NAMALWA (cell line): ENCODE measurements around the gene LNP1.
"Not testable (repeated sequence)": the region's sequence is repeated elsewhere in the genome, so short reads cannot be mapped to it uniquely, and the experiment has no call there.

ENCODE experiments used
- DNase-seq: peaks from one replicate; pipeline ENCODE4 v3.0.0-alpha.2; 2015; ENCODE audit warnings: low spot score

The LNP1 gene

DNA sequence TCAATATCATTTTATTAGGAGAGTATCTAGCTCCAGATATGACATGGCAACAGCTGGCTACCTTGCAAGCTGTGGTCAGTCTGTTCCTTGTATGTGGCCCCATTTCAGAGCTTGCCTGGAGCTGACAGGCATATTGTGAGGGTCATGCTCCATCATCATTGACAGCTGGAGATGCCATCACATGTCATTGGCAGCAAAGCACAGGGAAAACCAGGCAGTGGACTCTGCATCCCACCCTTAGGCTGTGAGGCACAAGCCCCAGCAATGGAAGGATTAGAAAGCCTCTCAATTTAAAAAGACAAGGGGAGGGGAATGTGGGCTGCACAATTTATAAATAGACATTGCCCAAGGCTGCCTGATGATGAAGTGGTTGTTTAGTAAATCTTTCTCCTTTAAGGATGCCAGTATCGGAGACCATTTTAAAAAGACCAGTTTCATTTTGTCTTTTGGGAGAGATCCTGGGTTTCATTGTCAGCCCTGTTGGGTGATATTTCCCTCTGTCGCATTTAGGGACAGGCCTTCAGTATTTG is 27.9 kb downstream of the LNP1 start:
- no peak for DNase-seq

DNA sequence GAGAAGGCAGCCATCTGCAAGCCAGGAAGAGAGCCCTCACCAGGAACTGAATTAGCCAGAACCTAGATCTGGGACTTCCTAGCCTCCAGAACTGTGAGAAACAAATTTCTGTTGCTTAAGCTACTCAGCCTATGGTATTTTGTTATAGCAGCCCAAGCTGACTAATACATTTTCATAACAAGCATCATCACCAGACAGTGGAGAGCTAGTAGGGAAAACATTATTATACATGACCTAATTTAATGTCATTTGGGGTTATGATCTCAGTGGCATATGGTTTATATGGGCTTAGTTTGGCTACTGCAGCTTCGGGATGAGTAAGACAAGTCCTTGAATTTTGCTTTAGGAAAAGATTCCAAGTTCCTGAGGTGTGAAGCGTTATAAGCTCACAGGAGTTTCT is 35.6 kb downstream of the LNP1 start:
- DNase-seq: no peak

DNA sequence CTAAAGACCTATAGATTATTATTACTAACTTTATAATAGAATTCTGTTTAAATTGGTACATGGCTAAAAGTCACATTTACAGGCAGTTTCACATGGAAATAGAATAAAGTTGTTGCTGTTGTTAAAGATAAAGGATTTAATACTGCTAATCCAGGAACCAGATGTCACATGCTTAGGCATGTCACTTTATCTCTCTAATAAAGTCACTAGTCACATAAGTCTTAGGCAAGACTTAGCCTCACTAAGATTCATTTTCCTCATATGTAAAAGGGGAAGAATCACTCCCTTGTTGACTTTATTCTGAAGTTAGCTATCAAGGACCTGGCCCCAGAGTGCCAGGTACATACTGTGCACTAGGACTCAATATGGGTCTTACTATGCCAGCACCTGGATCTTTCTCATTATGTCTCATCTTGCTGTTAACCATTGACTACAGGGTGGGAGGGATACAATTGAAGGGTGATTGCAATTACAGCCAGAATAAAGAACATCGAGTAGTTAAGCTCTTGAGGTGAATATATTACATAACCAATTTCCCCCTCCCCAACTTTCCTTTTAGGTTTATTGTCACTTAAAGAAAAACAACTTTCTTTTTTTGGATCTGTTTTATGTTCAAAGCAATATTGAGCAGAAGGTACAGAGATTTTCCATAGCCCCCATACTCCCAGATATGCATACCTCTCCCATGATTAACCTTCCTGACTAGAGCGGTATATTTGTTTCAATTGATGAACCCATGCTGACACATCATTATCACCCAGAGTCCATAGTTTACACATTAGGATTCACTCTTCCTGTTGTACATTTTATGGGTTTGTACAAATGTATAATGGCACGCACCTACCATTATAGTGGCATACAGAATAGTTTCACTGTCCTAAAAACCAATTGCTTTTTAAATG is 36.6 kb downstream of the LNP1 start:
- no peak for DNase-seq

DNA sequence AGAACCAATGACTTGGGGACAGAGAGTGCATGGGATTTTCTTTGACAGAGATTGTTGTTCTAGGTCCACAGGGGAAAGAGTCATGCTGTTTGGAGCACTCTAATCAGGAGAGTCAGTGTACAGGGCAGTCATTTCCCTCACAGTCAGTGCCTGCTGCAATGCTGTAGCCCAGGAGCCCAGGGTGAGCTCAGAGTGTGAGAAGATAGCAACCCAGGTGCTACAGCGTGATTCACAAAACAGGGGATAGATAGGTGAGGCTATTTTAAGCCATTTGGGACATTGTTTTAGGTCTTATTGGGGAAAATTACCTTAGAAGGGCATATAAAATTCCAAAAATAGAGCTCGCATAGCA is 37.3 kb downstream of the LNP1 start:
- no peak for DNase-seq

DNA sequence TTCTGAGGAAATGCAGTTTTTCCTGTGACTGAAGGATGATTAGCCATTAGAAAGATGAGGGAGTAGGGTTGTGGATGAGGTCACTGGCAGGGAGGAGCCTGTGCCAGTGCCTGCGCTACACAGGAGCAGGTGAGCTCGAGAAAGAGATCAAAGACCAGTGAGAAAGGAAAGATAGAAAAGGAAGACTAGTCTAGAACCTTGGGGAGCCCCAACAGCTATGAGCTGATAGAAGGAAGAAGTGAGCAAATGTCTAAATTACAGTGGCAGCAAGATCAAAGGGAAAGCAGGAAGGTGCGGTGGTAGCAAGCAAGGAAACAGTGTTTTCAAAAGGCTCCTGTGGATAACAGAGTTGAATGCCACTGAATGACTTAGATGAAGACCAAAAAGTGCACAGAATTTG is 39.6 kb downstream of the LNP1 start:
- DNase-seq: no peak

DNA sequence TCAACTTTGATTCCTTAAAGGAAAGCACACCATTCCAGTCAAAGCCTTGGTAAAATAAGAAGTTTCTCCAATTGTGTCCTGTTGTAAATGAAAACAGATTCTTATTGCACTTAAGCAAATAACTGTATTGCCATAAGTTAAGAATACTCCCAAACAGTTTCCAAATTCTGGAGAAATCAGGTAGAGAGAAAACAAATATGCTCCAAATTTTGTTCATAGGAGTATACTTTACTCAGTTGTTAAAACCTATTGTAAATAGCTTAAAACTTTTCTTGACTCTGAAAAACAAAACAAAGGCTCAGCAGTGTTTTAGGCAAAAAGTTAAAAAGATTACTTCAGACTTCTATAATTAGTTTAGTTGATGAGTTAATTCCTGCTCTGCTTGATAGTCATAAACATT is 42.4 kb downstream of the LNP1 start:
- DNase-seq: no peak

DNA sequence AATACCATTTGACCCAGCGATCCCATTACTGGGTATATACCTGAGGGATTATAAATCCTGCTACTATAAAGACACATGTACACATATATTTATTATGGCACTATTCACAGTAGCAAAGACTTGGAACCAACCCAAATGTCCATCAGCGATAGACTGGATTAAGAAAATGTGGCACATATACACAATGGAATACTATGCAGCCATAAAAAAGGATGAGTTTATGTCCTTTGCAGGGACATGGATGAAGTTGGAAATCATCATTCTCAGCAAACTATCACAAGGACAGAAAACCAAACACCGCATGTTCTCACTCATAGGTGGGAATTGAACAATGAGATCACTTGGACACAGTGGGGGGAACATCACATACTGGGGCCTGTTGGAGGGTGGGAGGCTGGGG is 45.7 kb downstream of the LNP1 start:
- DNase-seq: not testable (repeated sequence)

DNA sequence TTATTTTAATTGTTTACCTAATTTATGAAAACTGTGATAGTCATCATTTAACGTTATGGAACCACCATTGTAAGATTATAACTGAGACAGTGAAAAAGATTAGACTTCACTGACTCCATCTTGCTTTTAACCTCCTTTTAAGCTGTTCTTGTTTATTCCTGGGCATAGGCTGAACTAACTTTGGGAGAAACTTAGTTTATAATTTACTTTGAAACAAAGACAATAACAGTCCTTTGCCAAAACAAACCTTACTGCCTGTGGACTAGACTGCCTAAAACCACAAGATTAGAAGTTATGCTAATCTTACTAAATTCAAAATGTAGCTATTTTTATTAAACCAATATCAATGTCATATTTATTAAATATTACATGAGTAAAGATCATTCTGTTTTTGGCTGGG is 46.7 kb downstream of the LNP1 start:
- DNase-seq: no peak

DNA sequence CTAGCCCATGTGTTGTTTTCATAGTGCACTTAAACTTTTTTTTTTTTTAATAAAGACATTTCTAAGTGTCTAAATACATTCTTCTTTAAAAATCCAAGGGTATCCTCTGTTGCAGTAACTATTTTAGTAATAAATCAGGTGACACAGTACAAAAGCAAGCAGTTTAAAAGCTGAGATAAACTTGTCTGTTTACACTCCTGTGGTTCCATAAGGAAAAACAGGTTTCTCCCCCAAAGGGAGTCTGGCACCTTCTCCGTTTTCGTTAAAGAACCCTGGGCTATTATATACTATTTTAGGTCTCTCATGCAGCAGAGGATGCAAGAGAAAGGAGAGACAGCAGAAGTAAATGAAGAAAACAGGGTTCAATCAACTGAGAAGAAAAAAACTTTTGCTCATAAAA is 47.9 kb downstream of the LNP1 start:
- DNase-seq: no peak

DNA sequence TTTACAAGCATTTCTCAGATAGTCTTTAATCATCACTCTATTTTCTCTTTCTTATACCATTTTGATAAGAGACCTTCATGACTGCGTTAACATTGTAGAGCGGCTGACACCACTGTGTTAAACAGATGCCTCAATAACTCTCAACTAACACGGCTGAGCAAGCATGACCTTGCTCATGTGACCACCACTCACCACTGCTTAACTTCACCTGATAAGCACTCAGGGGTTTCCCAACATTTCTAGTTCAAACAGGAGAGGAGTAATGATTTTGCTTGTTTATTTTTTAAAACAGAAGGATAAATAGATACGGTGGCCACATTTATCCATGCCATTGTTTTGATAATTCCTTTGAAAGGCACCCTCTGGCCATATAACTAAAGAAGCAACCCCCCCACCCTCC is 53.3 kb downstream of the LNP1 start:
- no peak for DNase-seq

DNA sequence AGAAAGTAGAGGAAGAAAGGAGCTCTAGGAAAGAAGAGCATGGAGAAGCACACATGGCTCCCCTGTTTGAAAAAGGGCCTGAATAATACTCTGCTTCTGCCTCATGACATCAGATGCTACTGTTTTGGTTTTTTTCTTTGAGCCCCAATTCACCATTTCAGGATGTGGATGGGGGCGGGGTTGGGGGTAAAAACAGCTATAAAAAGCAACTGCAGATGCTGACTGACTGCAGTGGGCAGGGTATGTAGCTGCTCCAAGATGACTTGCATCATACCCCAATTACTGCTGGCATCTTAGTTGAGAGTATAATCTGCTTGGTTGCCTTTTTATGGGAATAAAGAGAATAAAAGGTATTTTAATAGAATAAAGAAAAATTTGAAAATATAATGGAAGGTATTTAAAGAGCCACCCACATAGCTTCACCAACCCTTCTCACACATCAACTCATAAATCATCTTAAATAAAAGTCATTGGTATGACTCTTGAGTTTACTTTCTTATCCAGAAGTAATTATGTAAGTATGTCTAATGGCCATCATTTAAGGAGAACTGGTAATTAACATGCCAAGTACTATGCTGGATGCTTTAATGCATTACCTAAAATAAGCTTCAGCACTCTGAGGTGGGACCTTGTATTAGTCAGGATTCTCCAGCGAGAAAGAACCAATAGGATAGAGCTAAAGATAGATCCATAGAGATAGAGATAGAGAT is 54.7 kb downstream of the LNP1 start:
- DNase-seq: peak; percentile 17

DNA sequence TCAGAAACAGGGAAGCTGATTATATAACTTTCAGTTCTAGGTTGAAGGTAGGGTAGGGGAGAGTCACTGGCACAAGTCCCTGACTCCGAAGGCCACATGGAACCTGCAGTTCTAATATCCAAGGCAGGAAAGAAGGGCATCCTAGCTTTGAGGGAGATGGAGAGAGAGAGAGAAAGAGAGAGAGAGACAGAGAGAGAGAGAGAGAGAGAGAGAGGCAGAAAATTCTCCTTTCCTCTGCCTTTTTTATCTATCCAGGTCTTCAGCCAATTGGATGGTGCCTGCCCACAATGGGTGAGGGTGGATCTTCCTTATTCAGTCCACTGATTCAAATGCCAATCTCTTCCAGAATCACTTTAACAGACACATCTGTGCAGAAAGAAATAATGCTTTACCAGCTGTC is 55.4 kb downstream of the LNP1 start:
- no peak for DNase-seq

DNA sequence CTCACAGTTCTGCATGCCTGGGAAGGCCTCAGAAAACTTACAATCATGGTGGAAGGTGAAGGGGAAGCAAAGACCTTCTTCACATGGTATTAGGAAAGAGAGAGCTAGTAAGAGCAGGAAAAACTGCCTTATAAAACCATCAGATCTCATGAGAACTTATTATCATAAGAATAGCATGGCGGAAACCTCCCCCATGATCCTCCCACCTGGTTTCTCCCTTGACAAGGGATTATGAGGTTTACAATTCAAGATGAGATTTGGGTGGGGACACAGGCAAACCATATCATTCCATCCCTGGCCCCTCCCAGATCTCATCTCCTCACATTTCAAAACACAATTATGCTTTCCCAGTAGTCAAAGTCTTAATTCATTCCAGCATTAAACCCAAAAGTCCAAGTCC is 56.5 kb downstream of the LNP1 start:
- DNase-seq: no peak

DNA sequence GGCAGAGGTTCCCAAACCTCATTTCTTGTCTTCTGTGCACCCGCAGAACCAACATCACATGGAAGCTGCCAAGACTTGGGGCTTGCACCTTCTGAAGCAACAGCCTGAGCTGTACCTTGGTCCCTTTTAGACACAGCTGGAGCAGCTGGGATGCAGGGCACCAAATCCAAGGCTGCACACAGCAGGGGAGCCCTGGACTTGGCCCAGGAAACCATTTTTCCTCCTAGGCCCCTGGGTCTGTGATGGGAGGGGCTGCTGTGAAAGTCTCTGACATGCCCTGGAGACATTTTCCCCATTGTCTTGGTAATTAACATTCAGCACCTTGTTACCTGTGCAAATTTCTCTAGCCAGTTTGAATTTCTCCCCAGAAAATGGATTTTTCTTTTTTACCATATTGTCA is 57.5 kb downstream of the LNP1 start:
- no peak for DNase-seq

DNA sequence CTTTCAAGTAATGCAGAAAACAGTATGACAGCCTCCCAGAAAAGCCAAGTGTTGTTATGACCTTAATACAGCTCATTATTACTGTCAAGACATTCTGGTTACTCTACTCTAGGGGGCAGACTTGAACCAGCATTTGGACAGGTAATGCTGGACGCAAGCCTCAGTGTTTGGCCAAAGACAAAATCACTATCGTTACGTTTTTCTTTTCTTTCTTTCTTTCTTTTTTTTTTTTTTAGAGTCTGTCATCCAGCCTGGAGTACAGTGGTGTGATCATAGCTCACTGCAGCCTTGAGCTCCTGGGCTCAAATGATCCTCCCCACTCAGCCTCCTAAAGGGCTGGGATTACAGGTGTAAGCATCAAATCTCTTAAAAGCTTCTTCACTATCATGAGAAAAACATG is 61.7 kb downstream of the LNP1 start:
- DNase-seq: peak; percentile 71

DNA sequence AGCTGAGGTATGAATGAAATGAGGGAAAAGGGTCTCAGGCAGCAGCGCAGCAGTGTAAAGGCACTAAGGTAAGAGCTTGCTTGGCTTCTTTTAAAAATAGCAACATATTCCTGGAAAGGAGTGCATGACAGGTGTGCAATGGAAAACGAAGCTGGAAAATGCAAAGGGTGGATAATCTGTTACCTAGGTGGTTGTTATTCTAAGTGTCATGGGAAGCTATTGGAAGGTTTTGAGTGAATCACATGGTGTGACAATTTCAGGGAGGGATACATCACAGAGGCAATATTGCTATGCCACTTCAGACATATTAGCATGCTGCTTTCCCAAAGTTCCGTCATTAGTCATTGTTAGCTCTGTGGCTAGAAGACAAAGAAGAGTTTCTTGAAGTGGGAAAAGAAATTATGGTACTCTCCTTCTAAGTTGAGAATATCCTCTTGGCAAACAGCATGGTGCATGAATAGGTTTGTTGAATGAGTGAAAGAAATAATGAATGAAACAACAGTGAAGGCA is 62.4 kb downstream of the LNP1 start:
- no peak for DNase-seq

DNA sequence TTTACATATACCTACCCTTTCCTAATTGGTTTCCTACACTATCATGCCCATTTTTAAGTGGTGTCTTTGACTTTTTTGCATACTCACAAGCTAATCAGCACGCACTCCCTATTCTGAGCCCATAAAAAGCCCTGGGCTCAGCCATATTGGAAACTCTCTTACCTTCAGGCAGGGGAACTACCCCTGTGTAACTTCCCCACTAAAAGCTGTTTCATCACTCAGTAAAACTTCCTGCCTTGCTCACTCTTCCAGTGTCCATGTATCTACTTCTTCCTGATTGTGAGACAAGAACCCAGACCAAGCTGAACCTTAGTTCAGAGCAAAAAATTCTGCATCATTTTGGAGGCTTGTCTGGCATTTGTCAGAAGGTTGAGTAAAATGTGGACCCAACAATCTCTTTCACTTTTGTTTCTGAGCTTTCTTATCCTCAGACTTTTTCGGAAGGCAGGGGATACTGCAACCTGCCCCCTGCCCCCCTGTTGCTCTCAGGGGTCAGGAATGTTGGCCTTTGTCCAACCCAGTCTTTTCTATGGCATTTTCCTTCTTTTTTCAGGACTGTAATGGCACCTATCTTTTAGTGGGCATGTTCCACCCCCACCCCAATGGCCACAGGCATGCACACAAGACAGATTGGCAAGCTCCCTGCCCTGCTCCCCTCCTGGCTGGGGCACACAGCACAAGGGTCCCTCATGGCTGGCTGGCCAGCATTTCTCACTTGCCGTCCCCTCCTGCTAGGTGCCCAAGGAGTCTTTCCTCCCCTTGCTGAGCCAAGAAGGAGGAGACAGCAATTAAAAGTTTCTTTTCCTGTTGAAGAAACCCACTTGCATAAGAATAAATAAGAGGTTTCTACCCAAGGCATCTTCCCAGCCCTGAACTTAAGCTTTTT is 64.8 kb downstream of the LNP1 start:
- DNase-seq: no peak

DNA sequence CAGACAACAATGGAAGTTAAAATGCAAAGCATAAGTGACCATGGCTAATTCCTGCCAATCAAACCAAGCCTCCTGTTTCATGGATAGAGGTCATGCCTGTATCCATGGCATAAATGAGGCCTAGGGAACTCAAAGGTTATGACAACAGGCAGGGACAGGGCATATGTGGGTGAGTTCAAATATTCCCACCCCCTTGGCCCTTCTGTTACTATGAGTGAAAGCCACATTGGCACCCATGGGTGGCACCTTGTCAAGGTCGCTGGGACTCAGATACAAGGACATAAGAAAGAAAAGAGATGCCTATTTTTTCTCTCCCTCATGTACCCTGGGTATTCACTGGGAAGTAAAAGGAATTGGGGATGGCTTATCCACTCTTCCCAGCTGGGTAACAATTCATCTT is 65.8 kb downstream of the LNP1 start:
- DNase-seq: no peak

DNA sequence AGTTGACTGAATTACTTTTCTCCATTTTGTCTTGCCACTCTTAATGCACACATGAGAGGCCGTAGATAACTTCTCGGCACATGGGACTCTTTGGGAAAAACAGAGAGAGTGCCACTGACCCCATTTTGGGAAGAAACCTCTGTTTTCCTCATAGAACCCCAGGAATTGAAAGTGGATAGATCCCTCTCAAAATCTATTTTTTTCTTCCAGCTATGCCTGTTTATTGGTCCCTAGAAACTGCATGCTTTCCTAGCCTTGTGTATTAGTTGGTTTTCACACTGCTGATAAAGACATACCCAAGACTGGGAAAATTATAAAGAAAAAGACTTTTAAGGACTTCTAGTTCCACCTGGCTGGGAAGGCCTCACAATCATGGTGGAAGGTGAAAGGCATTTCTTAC is 67.3 kb downstream of the LNP1 start:
- DNase-seq: no peak

DNA sequence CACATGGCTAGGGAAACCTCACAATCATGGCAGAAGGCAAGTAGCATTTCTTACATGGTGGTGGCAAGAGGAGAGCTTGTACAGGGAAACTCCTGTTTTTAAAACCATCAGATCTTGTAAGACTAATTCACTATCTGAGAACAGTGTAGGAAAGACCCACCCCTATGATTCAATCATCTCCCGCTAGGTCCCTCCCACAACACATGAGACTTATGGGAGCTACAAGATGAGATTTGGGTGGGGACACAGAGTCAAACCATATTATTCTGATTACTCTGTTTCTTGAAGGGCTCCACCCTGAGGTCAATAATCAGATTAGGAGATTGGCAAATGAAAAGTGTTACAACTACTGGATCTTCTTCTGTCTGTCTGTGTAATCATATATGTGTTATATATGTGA is 69.6 kb downstream of the LNP1 start:
- DNase-seq: no peak

DNA sequence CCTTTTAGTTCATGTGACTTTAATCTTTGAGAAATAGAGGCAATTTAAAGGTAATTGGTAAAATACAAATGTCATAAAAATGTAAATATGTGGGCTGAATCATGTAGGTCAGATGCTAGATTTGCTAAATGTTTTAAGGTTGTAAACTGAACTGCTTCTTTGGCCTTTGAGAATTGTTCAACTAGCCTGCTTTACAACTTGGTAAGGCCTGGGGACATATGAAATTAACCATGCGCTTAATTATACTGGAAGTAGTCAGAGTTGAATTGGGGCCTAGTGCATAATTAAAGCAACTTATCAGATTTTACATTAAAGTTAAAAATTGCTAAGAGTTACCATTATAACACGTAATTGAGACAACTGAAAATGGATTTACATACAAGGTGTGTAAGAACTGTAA is 70.1 kb downstream of the LNP1 start:
- DNase-seq: no peak

DNA sequence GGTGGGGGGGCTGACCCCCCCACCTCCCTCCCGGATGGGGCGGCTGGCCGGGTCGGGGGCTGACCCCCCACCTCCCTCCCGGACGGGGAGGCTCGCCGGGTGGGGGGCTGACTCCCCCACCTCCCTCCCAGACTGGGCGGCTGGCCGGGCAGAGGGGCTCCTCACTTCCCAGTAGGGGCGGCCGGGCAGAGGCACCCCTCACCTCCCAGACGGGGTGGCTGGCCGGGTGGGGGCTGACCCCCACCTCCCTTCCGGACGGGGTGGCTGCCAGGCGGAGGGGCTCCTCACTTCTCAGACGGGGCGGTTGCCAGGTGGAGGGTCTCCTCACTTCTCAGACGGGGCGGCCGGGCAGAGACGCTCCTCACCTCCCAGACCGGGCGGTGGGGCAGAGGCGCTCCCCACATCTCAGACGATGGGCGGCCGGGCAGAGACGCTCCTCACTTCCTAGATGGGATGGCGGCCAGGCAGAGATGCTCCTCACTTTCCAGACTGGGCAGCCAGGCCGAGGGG is 76.6 kb downstream of the LNP1 start:
- DNase-seq: not testable (repeated sequence)
